IPS-20b (cell line): ENCODE measurements around the gene SEPTIN5.

Experiments
- H3K27ac ChIP-seq: one replicate; pipeline ENCODE4 v1.5.1; 2013; ENCODE audit warnings: low read length
- H3K27me3 ChIP-seq: 2 replicates; pipeline ENCODE4 v1.6.1; 2013; ENCODE audit warnings: mild to moderate bottlenecking, low read length, inconsistent platforms; ENCODE audit not compliant: insufficient read depth
- H3K36me3 ChIP-seq: 2 replicates; pipeline ENCODE4 v1.6.1; 2013; ENCODE audit warnings: low read depth, mild to moderate bottlenecking, inconsistent platforms, low read length, moderate library complexity; ENCODE audit not compliant: insufficient read depth
- H3K4me1 ChIP-seq: 2 replicates; pipeline ENCODE4 v1.6.1; 2013; ENCODE audit warnings: mild to moderate bottlenecking, control low read depth, inconsistent platforms, low read length, moderate library complexity; ENCODE audit not compliant: insufficient read depth
- H3K4me3 ChIP-seq: 2 replicates; pipeline ENCODE4 v1.5.1; 2013; ENCODE audit warnings: mild to moderate bottlenecking, low read length, inconsistent platforms
- H3K9ac ChIP-seq: 2 replicates; pipeline ENCODE4 v1.6.1; 2013; ENCODE audit warnings: low read depth, mild to moderate bottlenecking, inconsistent platforms, low read length, moderate library complexity
- H3K9me3 ChIP-seq: 2 replicates; pipeline ENCODE4 v1.6.1; 2013; ENCODE audit warnings: mild to moderate bottlenecking, low read depth, low read length, inconsistent platforms; ENCODE audit not compliant: insufficient read depth

The SEPTIN5 gene

DNA sequence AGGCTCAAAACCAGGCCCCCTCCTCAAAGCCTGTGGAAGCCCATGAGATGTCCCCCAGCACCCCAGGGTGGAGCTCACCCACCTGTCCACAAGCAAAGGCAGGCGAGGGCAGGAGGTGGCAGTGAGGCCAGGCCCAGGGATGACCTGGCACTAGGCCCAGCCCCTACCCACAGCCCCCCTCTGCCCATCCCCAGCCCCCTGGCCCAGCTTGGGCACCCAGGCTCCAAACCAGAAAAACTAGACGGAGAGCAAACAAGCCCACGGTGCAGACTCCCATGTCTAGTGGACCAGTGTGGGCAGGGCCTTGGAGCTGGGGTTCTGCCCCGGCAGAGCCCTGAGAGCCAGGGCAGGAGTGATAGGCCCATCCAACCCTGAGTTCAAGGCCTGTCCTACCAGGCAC is 29.3 kb downstream of the SEPTIN5 start:
- Histone ChIP-seq H3K27ac (no peak overlapping the region), H3K9me3 (no peaks in the 10 kb centered on the region), H3K4me1 (no peaks in the 10 kb centered on the region), H3K9ac (no peak overlapping the region), H3K27me3 (peaks cover 6% of the 10 kb centered on the region), H3K36me3 (no peaks in the 10 kb centered on the region), H3K4me3 (no peak overlapping the region)

DNA sequence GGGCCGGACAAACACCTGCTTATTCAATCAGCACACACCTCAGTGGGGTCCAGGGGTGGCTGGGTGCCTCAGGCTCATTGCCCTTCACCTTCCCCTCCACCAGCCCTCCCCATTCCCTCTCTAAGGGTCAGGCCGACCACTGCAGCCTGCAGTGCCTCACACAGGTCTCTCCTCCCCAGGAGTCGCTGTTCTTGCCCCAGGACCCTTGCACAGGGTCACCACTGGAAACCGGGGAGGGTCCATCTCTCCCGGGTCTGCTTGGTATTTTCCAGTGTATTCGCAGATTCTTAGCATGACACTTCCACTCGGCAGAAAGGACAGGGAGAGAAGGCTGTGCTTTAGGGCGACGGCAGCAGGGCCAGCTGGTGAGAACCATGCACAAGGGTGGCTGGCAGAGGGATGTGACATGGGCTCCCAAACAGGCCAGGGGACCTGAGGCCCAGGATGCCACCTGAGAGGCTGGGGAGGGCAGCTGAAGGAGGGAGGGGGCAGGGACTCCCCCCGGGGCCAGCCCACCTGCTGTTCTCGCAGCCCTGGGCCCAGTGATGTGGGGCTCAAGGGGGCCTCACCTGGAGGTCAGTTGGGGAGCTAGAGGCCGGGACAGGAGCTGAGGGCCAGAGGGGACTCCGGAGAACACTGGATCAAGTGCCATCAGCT is 30.2 kb downstream of the SEPTIN5 start:
- H3K9ac ChIP-seq, result no peak overlapping the region
- H3K4me3 ChIP-seq, result no peak overlapping the region
- H3K4me1 ChIP-seq, result no peaks in the 10 kb centered on the region
- no peaks in the 10 kb centered on the region for H3K36me3 ChIP-seq
- no peaks in the 10 kb centered on the region for H3K9me3 ChIP-seq
- H3K27ac ChIP-seq, result no peak overlapping the region
- H3K27me3 ChIP-seq, result peaks cover 14% of the 10 kb centered on the region

DNA sequence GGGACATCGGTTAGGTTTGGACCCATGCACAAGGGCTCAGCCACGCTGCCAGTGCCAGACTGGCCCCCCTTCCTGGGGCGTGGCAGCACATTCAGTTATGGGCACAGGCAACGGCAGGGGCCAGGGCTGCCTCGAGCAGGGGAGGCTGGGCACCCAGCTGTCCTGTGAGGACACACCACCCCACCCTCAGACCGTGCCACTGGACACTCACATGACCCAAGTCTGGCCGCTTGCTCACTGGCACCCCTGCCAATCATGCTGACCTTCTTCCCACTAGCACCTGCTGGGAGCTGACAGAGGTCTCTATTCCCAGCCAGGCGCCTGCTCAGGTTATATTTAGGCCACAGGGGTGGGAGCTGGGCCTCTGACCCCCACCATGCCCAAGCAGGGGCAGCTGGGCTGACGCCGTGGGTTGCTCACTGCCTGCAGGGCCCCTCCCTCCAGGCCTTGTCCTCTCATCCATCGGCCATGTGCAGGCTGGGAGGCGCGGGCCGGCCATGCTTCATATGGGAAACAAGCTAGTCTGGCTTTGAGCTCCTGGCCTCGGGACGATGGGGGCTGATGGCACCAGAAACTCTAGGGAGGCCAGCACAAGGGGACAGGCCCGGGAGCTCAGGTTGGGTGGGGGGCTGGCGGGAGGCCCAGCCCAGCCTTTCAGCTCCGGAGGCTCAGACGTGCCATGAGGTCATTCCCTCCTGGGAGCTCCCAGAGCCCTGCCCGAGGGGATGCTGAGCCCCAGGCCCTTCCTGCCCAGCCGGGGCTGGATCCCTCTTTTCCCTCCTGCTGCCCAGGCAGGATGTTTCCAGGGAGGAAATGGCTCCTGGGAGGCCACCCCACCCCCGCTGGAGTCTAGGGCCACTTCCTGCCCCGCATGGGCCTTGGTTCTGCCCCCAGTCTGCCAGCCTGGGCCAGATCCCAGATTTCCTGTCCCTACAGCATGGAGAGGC is 31.1 kb downstream of the SEPTIN5 start:
- Histone ChIP-seq H3K4me3 (no peak overlapping the region), H3K4me1 (no peaks in the 10 kb centered on the region), H3K27me3 (peaks cover 14% of the 10 kb centered on the region), H3K9me3 (no peaks in the 10 kb centered on the region), H3K9ac (no peak overlapping the region), H3K36me3 (no peaks in the 10 kb centered on the region), H3K27ac (no peak overlapping the region)

DNA sequence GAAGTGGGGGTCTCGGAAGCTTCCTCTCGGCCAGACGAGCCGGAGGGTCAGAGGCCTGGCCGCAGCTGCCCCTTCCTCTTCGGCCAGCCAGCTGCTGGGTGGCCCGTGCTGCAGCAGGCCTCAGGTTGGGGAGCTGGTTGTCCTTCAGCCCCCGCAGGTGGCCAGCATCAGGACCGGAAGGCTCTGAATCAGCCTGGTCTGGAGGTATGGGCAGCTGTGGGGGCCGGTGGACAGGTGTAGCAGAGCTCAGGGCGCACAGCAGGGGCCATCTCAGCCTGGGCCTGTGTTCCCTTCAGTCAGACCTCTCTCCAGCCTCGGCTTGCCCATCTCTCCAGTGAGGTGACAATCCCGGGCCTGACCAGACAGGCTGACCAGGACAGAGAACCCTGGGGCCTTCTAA is 32.4 kb downstream of the SEPTIN5 start:
- no peak overlapping the region for H3K4me3 ChIP-seq
- no peak overlapping the region for H3K27ac ChIP-seq
- no peaks in the 10 kb centered on the region for H3K36me3 ChIP-seq
- H3K9ac ChIP-seq, result no peak overlapping the region
- peaks cover 23% of the 10 kb centered on the region for H3K27me3 ChIP-seq
- H3K4me1 ChIP-seq, result no peaks in the 10 kb centered on the region; the same call in 1 of the 2 replicates
- H3K9me3 ChIP-seq, result no peaks in the 10 kb centered on the region

DNA sequence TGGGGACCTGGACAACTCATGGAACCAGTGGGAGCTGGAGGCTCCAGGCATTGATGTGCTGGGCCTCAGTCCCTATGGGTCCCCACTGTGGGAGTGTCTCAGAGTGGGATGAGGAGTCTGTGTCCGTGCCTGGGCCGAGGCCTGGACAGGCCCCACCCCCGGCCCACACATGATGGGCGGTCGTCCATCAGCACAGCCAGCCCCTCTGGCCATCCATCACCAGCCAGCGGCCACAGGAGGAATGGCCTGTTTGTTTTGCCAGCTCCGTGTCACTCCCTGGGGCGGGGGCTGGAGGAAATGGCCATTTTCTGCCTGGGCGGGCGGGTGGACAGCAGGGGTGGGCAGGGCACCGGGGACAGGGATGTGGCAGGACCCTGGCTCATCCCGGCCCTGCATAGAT is 33.2 kb downstream of the SEPTIN5 start:
- Histone ChIP-seq H3K4me1 (no peaks in the 10 kb centered on the region; the same call in 1 of the 2 replicates), H3K9ac (no peak overlapping the region), H3K4me3 (no peak overlapping the region), H3K36me3 (no peaks in the 10 kb centered on the region), H3K27me3 (peaks cover 31% of the 10 kb centered on the region), H3K27ac (no peak overlapping the region), H3K9me3 (no peaks in the 10 kb centered on the region)

DNA sequence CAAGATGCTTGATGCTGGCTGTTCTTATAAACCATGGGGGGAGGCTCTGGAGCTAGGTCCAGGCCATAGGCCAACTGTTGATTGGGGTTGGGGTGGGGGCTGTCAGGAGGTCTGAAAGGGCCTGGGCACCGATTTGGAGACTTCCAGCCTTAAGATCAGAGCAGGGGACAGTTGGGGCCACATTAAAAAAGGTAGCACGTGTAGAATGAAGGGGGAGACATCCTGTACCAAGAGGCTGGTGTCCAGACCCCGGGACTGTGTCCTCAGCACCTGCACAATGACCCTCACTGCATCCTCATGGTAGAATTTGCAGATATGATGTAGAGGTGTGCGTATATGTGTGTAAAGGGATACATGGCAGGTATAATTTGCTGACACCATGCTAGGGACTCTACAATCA is 33.8 kb downstream of the SEPTIN5 start:
- H3K27ac ChIP-seq, result no peak overlapping the region
- no peaks in the 10 kb centered on the region for H3K36me3 ChIP-seq
- peaks cover 37% of the 10 kb centered on the region for H3K27me3 ChIP-seq
- no peak overlapping the region for H3K4me3 ChIP-seq
- no peaks in the 10 kb centered on the region for H3K9me3 ChIP-seq
- H3K9ac ChIP-seq, result no peak overlapping the region
- H3K4me1 ChIP-seq, result no peaks in the 10 kb centered on the region; the same call in 1 of the 2 replicates

DNA sequence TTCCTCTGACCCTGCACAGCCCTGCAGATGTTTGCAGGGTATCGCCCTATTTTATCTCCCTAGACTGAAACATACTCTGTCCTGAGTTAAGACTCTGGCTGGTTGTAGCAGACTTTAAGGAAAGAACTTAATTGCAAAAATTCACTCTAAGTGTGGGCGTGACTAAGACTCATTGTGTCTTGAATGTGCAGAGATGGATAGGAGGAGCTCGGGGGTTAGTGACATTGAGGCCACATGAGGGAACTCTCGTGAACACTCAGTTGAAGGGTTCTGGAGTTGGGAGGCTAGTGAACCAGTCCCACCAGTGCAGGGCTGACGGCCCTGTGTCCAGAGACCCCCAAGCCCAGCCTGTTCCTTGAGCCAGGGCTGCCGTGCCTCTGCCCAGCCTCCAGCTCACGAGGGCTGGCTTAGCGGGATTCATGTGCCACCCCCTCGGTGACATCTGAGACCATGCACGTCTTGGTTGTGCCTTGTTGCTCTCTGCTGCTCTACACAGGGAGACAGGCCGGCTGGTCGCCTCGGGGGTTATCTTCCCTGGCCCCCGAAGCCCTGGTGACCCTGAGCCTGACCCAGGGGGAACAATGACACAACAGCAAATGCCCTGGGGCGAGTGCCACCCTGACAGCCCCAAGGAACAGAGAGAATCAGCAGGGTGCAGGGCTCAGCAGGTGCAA is 34.8 kb downstream of the SEPTIN5 start:
- no peak overlapping the region for H3K9ac ChIP-seq
- H3K4me1 ChIP-seq, result no peaks in the 10 kb centered on the region; the same call in 1 of the 2 replicates
- no peak overlapping the region for H3K27ac ChIP-seq
- H3K27me3 ChIP-seq, result peaks cover 47% of the 10 kb centered on the region
- H3K4me3 ChIP-seq, result no peak overlapping the region
- no peaks in the 10 kb centered on the region for H3K36me3 ChIP-seq
- no peaks in the 10 kb centered on the region for H3K9me3 ChIP-seq

DNA sequence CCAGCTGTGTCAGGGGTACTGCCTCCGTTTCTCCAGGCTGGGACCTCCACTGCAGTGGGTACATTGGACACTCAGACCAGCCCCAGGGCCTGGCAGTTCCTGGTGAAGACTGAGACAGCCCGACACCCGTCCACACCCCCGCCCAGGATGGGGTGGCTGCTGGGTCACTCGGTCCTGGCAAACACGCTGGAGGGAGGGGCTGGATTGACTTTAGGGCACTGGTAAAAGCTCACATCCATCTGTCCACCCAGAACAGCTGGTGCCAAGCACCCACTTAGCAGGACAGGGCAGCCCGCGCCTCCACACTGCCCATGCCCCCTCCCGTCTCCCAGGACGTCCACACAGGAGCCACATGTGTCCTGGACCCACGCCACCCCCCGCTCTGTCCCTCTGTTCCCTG is 35.6 kb downstream of the SEPTIN5 start:
- no peaks in the 10 kb centered on the region; the same call in 1 of the 2 replicates for H3K4me1 ChIP-seq
- no peak overlapping the region for H3K4me3 ChIP-seq
- H3K27ac ChIP-seq, result no peak overlapping the region
- H3K9me3 ChIP-seq, result no peaks in the 10 kb centered on the region
- H3K27me3 ChIP-seq, result peaks cover 54% of the 10 kb centered on the region
- H3K9ac ChIP-seq, result no peak overlapping the region
- no peaks in the 10 kb centered on the region for H3K36me3 ChIP-seq

DNA sequence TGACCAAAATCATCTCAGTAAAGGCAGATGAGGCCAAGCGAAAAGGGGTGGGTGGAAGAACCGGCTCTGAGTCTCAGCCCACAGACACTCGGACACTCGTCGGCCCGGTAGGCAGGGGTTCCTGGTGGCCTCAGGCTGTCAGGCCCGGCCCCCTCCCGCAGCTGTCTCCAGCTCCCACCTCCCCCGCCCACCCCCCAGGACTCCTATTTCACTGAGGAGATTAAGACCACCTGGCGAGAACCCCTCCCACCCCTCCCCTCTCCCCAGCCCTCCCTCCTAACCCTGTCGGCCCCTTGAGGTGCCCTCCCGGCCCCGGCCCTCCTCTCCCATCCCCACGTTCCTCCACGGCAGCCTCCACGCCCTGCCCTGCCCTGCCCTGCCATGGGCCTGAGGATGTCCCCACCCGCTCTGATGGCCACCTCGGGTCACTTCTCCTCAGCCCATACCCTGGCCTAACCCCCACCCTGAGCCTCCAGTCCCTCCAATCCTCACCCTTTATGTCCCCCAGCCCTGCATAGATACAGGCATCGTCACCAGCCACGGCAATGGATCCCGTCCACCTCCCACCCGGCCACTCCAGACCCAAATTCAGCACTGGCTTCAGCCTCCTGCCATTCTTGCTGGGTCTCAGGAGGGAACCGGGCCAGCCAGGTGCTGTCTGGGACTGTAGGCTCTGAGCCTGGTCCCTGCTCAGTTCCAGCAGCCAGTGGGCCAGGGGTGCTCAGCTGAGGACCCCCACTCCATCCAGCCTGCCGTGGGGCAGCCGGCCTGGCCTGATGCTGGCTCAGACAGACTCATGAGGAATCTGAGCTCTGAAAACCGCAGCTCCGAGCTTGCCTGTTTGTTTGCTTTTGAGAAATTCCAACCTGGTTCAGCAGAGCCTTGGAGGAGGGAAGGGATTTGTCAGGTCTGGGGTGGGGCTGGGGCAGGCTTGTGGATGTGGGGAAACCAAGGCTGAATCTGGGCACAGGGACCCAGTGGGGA is 36.5 kb downstream of the SEPTIN5 start:
- Histone ChIP-seq H3K9ac (no peak overlapping the region), H3K9me3 (no peaks in the 10 kb centered on the region), H3K27me3 (peaks cover 64% of the 10 kb centered on the region), H3K4me1 (no peaks in the 10 kb centered on the region; the same call in 1 of the 2 replicates), H3K4me3 (no peak overlapping the region), H3K27ac (no peak overlapping the region), H3K36me3 (no peaks in the 10 kb centered on the region)

DNA sequence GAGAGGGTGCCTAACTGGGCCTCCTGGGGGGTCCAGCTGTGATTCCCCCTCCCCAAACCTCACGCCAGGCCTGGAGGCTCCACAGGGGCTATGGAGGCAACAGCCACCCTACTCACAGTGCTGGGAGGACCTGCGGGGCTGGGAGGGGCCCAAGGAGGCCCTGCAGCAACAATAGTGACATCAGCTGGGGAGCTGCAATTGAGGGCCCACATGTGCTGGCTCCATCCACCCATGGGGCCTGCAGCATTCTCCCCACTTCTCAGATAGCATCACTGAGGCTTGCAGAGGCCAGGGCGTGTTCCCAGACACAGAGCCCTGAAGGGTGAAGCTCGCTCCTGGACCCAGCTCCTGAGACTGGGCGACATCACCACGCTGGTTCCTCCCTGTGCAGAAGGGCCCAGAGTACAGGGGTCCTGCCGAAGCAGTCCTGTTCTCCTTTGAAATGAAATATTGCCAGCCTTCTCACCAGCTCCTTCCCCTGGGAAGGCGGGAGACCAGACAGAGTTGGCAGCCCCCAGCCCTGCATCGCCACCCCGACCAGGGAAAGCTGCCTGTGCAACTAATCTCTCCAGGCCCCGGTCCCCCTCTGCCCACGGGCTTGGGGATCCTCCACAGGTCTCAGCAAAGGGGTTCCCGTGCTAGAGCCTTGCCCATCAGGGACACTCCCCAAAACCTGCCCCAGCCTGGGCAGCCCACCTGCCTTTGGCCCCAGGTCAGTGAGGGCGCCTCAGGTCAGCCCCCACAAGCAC is 37.4 kb downstream of the SEPTIN5 start:
- Histone ChIP-seq H3K9me3 (no peaks in the 10 kb centered on the region), H3K27ac (no peak overlapping the region), H3K27me3 (peaks cover 72% of the 10 kb centered on the region), H3K9ac (no peak overlapping the region), H3K4me1 (no peaks in the 10 kb centered on the region; the same call in 1 of the 2 replicates), H3K4me3 (no peak overlapping the region), H3K36me3 (no peaks in the 10 kb centered on the region)
